Skin of body (tissue), 2 donors: Measurements from ENCODE around the gene NBEAL2. TPM values are rescaled to one million over a fixed set of nuclear protein-coding genes. Genes with fewer than 3 reads are reported as not detected.

Experiments used
- DNase-seq: peaks from one replicate; lab custom pipeline; 2025; lab: John Stamatoyannopoulos, UW
- total RNA-seq: library from RNA; depleted of rRNA; stranded (reverse); fragments of >200 nt; gene quantifications from one replicate; pipeline ENCODE4 v1.2.3, GENCODE V29; 2014

The NBEAL2 gene, protein sequence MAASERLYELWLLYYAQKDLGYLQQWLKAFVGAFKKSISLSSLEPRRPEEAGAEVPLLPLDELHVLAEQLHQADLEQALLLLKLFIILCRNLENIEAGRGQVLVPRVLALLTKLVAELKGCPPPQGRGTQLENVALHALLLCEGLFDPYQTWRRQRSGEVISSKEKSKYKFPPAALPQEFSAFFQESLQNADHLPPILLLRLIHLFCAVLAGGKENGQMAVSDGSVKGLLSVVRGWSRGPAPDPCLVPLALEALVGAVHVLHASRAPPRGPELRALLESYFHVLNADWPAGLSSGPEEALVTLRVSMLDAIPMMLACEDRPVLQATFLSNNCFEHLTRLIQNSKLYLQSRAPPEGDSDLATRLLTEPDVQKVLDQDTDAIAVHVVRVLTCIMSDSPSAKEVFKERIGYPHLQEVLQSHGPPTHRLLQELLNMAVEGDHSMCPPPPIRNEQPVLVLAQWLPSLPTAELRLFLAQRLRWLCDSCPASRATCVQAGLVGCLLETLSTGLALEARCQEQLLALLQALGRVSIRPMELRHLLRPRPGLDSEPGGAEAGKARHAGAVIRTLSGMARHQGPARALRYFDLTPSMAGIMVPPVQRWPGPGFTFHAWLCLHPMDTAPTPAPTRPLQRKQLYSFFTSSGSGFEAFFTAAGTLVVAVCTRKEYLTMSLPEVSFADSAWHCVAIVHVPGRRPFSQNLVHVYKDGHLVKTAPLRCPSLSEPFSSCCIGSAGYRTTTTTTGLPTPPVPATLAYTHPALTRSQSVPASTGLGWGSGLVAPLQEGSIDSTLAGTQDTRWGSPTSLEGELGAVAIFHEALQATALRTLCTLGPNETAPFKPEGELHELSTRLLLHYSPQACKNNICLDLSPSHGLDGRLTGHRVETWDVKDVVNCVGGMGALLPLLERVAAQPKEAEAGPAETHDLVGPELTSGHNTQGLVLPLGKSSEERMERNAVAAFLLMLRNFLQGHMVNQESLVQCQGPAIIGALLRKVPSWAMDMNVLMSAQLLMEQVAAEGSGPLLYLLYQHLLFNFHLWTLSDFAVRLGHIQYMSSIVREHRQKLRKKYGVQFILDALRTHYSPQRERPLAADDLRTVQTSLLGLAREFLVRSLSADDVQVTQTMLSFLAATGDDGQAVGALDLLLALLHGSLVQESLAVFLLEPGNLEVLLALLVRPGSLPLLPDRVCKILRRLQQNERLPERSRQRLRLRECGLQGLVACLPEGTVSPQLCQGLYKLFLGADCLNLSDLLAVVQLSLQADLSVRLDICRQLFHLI (N-terminal part only)
- 45.7 TPM for total RNA-seq

DNA sequence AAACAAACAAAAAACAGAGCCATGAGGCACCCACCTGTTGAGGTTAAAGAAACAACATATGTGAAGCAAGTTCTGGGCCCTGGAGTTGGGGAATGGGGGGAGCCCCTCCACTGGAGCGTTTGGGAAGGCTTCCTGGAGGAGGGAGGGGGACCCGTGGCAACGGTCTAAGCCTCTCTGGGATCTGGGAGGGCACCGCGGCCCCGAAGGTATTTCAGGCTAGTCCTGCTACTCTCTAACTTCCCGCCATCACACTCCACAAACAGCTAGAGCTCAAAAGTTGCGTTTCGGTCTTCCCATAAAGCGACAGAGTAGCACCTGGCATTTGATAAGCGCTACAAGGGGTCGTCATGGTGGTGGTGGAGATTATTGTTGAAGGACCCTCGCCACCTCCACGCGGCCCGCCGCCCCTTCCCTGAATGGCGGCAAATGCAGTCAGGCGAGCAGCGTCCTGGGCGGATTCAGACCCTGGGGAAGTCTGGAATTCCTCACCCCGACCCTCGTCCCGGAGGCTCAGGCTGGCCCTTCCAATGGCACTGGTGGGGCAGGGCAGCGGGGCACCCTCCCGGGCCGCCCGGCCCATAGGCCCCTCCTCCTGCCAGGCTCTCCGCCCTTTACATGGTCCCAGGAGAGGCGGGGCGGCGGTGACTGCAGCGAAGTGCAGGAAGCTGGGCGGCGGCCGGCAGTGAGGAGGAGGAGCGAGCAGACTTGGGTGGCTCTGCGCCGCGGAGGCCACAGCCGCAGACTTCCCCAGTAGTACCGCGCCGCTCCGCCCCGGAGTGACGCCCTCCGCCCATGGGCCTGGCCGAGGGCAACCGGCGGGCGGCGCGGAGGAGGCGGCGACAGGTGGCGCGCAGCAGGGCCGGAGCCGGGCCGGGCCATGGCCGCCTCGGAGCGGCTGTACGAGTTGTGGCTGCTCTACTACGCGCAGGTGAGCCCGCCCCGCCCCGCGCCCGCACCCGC, at the start of gene NBEAL2:
Gene NBEAL2 (plus strand): TSS at position 682 of the 960 bp plus-strand sequence. CDS start 196 bp downstream, at position 878.
- DNase-seq = peak; percentile 70

DNA sequence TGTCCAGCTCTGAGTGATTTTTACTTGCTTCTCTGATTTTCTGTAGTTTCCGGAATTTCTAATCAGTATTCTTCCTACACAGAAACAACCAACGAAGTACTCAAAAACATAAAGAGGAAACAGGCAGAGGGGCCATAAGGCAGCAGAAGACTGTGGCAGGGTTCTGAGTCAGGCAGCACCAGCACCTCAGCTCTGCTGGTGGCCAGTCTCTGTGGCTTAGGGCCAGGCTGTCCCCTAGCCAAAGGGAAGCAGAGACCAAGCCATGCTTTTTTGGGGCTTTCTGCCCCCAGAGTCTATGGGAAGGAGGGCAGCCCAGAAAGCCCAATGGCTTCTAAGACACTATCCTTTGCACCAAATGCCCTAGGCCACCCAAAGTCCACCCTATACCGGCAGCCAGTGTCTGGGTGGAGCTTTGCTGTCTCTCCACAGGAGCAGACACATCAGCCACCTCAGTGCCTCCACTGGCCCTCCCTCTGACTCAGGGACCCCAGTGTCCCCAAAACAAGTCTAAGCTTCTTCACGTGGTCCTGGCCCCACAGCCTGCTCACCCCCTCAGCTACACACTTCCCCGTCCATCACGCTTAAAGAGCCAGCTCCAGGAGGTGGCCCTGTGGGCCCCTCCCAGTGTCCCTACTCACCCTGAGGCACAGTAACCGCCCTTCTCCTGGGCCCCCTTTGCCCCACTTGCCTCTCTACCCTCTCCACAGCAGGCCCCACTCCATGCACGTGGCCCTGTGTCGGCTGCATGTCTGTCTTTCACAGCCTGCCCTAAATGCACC, 49.1 kb upstream of the NBEAL2 start:
- no peak for DNase-seq

DNA sequence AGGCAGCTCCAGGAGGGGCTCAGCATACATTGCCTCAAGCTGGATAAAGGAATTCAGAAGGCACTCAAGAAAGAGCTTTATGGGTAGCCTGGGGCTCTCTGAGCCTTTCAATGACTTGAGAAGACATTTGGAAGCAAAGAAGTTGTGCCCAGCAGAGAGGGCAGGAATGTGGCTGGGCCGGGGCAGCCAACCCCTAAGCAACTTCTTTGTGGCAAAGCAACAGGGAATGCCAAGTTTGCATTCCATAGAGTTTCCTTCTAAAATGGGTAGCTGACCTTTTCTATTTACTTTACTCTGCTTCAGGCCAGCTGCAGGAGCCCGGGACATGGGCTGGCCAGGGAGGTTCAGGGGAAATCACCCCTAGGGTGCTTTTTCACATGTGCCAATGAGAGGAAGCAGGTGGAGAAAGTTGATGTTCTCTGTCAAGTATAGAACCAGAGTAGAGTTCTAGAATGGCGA, 48.5 kb upstream of the NBEAL2 start:
- DNase-seq = no peak

DNA sequence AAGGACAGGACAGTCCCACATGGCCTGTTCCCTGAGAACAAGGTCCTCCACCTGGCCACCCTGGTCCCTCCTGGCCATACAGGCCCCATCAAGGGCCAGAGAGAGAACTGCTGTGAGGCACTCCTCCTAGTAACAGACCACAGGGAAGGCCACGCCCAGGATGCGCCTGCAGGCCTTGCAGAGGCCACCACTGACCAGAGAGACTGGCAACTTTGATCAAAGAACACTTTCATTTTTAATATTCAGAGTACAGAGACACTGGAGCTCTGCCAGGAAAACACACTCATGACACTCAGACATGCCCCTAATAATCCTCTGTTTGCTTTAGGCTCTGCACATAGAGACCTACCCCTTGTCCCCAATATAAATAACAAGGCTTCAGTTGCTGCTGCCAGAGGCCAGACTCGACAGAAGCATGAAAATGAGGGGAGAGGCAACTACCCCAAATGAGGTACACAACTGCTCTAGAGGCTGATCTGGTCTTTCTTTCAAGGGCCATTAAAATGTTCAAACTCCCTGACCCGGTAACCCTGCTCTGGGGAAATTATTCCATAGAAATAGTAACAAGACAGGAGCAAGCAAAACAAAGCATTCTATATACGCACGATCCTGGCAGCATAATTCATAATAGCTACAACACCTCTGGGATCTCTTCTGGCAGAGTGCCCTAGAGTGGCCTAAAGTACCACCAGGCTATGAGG, 47.7 kb upstream of the NBEAL2 start:
- peak; percentile 27 for DNase-seq

DNA sequence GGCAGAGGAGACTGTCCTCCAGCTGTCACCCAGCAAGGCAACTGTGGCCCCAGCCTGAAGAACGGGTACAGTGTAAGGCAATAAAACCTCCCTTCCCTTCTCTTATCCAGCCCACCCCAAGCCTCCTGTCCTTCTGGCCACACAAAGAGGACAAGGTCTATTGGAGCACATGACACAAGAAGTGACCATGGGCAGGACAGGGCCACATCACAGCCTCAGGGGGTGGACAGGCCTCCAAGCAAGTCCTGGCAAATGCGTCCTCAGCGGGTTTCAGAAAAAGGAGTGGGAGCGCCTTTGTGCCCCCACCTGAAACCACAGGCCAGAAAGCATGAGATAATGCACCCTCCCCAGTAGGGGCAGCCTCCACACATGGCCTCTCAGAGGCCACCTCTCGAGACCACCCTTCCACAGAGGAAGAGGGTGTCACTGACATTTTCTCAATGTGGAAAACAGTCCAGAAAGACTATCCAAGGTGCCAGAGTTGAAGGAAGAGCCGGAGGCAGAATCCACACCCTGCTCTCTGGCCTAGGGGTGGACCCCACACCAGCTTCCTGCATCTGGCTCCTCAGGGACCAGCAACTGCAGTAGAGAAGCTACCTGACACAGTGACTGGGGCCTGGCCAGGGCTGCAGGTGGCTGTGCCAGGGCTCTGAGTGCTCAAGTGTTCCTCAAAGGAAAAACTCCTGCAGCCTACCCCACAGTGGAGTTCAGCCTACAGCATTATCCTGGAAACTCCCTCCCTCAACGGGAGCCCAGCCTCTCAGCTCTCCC, 46.8 kb upstream of the NBEAL2 start:
- no peak for DNase-seq

DNA sequence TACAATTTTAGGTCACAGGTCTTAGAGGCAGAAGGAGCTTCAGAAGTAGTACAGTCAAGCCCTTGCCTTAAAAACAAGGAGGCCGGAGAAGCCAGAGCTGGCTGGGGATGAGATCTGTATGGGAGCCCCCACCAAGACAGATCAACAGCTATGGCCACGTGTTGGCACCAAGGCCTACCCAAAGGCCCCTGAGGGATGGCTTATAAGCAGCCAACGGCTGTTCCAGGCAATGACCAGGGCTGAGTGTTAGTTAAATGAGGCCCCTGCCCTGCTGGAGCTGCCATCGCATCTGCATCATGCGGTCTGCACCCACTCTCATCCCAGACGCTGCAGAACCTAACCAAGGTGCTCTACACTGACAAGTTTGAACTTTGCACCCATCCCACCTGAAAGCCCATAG, 46.2 kb upstream of the NBEAL2 start:
- no peak for DNase-seq

DNA sequence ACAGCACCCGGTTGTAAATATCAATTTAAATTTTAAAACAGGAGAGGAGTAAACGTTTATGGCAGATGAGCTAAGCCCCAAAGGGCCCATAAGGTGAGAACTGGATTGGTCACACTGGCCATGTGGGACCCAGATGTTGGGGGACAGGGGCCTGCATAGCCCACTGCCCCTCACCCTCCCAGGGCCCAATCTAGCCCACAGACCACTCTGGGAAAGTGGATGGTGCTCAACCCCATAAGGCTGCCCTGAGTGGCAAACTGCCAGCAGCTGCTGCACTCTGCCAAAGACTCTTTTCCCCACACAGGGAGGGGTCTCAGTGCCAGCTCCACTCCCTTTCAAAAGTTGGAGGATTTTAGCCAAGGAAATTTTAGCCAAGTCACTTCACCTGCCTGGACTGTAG, 45.4 kb upstream of the NBEAL2 start:
- no peak for DNase-seq

DNA sequence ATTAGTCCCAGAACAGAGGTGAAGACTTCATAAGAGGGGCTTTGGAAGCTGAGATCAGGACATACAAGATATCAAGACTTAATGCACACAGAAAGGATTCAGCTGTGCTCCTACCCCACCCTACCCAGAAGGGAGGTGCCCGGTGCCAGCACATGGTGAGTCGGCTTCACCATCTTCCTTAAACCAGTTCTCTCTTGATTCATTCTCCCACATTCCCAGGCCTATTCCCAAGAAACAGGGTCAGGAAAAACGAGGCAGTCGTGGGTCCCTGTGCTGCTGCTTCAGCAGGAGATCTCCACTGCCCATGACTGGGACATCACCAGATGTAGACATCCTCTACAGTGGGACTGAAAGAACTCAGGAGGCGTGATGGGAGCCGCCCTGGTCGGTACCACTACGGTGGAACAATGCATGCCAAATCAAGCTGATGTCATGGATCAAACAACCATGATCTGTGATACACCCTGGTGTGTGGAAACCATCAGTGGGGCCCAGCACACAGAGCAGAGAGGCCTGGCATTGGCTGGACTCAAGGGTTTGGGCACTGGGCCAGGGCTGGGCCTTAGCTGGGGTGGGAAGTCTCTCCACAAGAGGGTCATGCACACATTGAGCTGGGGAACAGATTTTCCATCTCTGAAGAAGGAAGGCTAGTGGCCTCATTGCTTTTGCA, 44.8 kb upstream of the NBEAL2 start:
- no peak for DNase-seq

DNA sequence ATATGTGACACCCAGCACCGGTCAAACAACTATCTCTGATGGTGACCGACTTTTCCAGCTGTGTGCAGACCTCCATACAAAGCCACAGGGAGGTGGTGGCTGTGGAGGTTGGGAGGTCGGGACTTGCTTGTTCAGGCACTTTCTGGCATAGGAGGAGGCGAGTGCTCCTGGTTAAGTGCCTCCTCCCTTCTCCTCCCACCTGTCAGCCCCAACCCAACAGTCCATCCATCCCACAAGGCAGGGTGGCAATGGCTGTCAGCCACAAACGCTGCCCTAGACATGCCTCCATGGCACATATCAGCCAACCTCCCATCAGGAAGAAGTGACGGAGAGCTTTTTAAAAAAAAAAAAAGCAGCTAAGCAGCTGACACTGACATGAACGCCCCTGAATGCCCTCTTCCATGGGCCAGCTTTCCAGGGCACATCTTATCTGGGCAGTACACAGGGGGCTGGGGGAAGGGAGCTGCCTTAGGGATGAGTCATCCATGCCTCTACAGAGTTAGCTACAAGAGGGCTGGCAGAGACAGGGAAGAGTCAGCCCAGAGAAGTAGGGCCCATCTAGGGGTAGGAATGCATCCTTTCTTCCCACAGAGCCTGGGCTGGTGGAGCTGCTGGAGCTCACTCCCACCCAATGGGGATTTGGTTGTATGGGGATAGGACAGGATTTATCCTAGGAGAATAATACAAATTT, 44.2 kb upstream of the NBEAL2 start:
- DNase-seq = peak; percentile 70

DNA sequence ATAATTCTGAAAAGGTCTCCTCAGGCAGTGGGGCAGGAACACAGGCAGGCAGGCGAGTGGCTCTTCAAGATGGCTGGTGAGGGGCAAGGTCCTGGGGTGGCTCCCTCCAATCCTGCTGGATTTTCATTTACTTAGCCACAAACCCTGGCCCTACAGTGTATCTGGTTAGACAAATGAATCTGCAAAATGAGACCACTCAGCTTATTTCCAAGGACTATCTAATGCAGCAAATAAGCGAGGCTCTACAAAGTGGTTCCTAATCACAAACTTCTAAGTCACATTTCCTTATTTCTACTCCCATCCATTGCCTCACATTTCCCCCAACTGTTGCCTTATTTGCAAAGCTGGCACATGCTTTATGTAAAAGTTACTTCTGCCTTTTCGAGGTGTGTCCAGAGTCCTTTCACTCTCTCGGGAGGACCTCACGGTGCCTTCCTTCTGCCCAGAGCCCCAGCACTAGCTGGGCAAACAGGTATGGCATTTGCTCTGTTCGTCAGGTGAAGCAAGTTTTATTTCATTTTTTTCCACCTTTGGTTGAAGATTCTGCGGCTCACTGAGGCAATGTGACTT, 43.4 kb upstream of the NBEAL2 start:
- no peak for DNase-seq

DNA sequence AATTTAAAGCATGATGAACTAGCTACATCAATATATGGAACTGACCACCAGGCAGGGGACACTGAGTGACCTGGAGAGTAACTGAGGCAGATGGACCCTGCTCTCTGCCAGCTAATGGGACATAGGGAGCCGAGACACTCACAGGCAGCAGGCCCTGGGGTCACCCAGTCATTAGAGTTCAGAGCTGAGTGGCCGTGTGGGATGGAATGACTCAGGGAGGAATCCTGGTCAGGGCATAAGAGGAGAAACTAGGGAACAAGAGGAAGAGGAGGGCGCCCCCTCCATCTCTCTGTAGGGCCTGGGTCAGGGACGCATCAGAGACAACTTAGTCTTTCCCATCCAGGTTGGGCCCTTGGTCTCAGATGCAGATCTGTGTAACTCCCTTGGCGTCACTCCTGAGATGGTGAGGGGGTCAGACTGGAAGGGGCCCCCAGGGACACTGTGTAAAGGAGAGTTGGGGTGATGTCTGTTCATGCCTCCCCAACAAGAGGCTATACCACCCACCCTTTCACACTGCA, 42.7 kb upstream of the NBEAL2 start:
- DNase-seq = no peak

DNA sequence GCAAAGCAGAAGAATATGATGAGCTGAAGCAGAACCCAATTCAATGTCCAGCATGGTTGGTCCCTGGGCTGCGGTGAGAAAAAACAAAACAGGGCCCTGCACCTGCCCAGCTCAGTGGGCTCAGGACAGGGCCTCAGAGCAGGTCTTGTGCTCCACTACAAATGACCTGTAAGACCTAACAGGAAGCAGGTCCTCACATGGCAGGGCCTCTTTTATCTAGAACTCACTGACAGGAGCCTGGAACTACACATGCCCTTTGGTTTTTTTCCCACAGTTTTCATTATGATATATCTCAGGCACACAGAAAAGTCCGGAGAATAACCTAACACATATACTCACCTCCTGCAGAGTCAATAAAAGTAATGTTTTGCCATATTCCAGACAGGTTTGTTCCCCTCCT, 41.3 kb upstream of the NBEAL2 start:
- no peak for DNase-seq

DNA sequence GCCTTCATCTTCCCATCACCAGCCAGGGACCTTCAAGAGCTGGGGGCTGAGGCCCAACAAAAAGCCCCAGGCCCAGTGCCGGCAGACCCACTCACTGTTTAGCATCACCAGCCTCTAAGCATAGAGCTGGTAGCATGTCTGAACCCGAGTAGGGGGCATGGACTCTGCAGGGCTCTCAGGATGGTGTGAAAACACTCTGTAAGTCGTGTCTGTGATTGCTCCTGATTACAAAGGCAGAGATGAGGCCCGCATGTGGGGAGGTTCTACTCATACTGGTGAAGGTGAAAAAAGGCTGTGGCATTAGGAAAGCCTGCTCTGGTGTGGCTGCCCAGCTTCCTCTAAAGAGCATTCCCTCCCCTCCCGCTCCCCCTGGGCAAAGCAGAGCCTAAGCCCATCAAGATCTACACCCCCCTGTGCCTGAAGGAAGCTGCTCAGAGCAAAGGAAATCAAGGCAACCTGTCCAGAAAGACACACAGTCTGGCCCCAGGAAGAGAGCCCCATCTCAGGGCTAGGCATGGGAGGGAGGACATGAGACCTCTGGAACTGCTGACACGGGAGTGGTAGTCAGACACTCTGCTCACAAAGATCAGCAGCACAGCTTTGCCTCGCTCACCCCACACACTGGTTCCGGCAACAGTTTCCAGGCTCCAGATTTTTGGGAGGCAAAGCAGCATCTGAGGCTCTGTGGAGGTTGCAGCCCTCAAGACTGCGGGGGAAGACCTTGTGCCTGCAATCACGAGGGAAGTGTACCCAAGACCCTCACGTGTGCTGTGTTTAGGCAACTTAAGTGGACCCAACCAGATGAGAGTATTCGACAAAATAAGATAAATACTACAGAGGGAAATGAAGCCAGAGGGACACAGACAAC, 39.7 kb upstream of the NBEAL2 start:
- no peak for DNase-seq

DNA sequence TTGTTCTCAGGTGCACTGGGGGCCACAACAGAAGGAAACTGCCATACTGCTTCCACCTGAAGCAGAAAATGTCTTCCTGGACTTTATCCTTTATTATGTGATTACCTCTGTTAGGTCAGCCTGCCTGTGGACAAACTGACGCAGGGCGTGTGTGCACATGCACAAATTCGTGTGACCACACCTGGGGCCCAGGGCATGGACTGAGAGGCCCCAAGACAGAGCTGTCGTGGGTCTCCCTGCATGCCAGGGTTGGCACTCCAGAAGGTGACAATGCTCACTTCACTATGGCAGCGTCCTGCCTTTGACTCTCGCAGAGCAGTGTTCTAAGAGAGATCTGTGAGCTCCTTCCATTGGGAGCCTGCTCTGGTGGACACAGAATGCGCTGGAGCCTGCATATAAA, 37.4 kb upstream of the NBEAL2 start:
- no peak for DNase-seq

DNA sequence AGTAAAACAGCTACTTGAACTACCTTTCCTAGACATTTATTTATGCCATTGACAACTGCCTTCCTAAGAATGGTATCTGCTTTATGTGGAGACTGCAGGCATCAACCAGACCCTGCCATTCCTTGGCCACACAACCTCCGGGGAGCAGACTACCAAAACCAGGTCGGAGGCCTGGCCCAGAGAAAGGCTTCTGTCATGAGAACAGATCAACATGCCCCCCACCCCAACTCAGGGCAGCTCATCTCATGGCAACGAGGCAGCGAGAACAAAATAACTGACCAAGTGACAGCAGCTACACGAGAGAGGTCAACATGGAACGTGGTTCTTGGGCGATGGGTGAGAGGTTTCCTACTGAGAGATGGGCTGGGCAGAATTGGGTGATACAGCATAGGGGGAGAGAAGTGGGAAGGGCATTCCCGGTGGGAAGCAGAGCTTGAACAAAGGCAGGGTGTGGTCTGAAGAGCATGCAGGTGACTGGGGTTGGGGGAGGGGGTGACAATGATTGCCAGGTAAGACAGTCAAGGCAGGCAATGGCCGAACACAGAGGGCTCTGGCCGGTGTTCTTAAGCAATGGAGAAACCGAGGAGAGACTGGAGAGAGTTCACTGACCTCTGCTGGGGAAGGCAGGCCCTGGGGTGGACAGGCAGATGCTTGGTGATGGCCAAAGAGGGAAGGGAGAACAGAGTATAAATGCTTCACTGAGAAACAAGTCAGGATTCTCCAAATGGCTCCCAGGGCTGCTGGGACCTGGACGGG, 36.8 kb upstream of the NBEAL2 start:
- DNase-seq = no peak
